Neural cell (in vitro differentiated cells): ENCODE measurements around the gene ZNF407. TPM values are rescaled to one million over a fixed set of nuclear protein-coding genes. Genes with fewer than 3 reads are reported as not detected.

Experiments
- H2AFZ ChIP-seq: fragments of 200-600, 300-800 bp; sonication (generic), shearing (Covaris generic); 2 replicates; pipeline ENCODE4 v1.6.0; 2014; ENCODE audit warnings: low read depth, mild to moderate bottlenecking, antibody characterized with exemption, low read length, moderate library complexity
- H3F3A ChIP-seq: fragments of 200-600 bp; shearing (Covaris generic); 2 replicates; pipeline ENCODE4 v1.6.1; 2016; ENCODE audit warnings: mild to moderate bottlenecking, moderate library complexity, mixed read lengths, antibody characterized with exemption, low read length; ENCODE audit not compliant: insufficient read depth, poor library complexity, severe bottlenecking
- H3K27ac ChIP-seq: fragments of 200-600, 300-800 bp; sonication (generic), shearing (Covaris generic); 2 replicates; pipeline ENCODE4 v1.5.1; 2014; ENCODE audit warnings: mild to moderate bottlenecking, low read length, moderate library complexity
- H3K27me3 ChIP-seq: fragments of 300-800, 200-600 bp; sonication (generic), shearing (Covaris generic); 2 replicates; pipeline ENCODE4 v1.6.0; 2014; ENCODE audit warnings: mild to moderate bottlenecking, low read depth, low read length, moderate library complexity; ENCODE audit not compliant: insufficient read depth
- H3K36me3 ChIP-seq: fragments of 300-800, 200-600 bp; sonication (generic), shearing (Covaris generic); 2 replicates; pipeline ENCODE4 v1.5.1; 2014; ENCODE audit warnings: mild to moderate bottlenecking, antibody characterized with exemption, low read length, moderate library complexity; ENCODE audit not compliant: insufficient read depth
- H3K4me2 ChIP-seq: fragments of 300-800, 200-600 bp; sonication (generic), shearing (Covaris generic); 2 replicates; pipeline ENCODE4 v1.6.0; 2014; ENCODE audit warnings: mild to moderate bottlenecking, low read length
- H3K4me3 ChIP-seq: fragments of 300-800, 200-600 bp; sonication (generic), shearing (Covaris generic); 2 replicates; pipeline ENCODE4 v1.5.1; 2014; ENCODE audit warnings: mild to moderate bottlenecking, low read length, moderate library complexity
- H3K79me2 ChIP-seq: fragments of 200-600 bp; shearing (Covaris generic); replicated peaks from 2 replicates; pipeline ENCODE4 v1.6.0; 2014; ENCODE audit warnings: mild to moderate bottlenecking, low read length, moderate library complexity; ENCODE audit not compliant: insufficient read depth
- H3K9ac ChIP-seq: fragments of 300-800, 200-600 bp; sonication (generic), shearing (Covaris generic); 2 replicates; pipeline ENCODE4 v1.6.1; 2016; ENCODE audit warnings: mild to moderate bottlenecking, low read length, mixed read lengths
- H3K9me2 ChIP-seq: fragments of 200-600 bp; shearing (Covaris generic); 2 replicates; pipeline ENCODE4 v1.6.1; 2016; ENCODE audit warnings: mild to moderate bottlenecking, low read length, mixed read lengths; ENCODE audit not compliant: insufficient read depth
- H3K9me3 ChIP-seq: fragments of 200-600, 300-800 bp; sonication (generic), shearing (Covaris generic); 2 replicates; pipeline ENCODE4 v1.6.1; 2016; ENCODE audit warnings: mild to moderate bottlenecking, mixed run types, low read length, moderate library complexity, mixed read lengths
- H4K20me1 ChIP-seq: fragments of 200-600 bp; shearing (Covaris generic); 2 replicates; pipeline ENCODE4 v1.6.1; 2016; ENCODE audit warnings: mild to moderate bottlenecking, mixed run types; ENCODE audit not compliant: insufficient read depth
- EP300 ChIP-seq: fragments of 450-650 bp; conservative IDR thresholded peaks from 2 replicates; pipeline ENCODE4 v1.6.1; 2014; ENCODE audit warnings: antibody characterized with exemption, mild to moderate bottlenecking, moderate library complexity; ENCODE audit not compliant: poor library complexity, severe bottlenecking
- EZH2 ChIP-seq: fragments of 200-600, 300-800 bp; shearing (Covaris generic), sonication (generic); IDR thresholded peaks from 2 replicates; pipeline ENCODE4 v1.6.1; 2014; ENCODE audit warnings: antibody characterized with exemption, low read length, borderline replicate concordance, mild to moderate bottlenecking; ENCODE audit not compliant: insufficient read depth, poor library complexity, severe bottlenecking
- MXI1 ChIP-seq: fragments of 450-650 bp; conservative IDR thresholded peaks from 2 replicates; pipeline ENCODE4 v1.6.1; 2014; ENCODE audit warnings: antibody characterized with exemption, mild to moderate bottlenecking; ENCODE audit not compliant: poor library complexity, severe bottlenecking
- POLR2AphosphoS5 ChIP-seq: IDR thresholded peaks from 2 replicates; pipeline ENCODE4 v1.6.1; 2012
- RAD21 ChIP-seq: fragments of 450-650 bp; conservative IDR thresholded peaks from 2 replicates; pipeline ENCODE4 v1.6.1; 2014; ENCODE audit warnings: antibody characterized with exemption, mild to moderate bottlenecking, moderate library complexity
- SMC3 ChIP-seq: fragments of 450-650 bp; conservative IDR thresholded peaks from 2 replicates; pipeline ENCODE4 v1.6.1; 2014; ENCODE audit warnings: antibody characterized with exemption, mild to moderate bottlenecking, moderate library complexity; ENCODE audit not compliant: poor library complexity
- TAF1 ChIP-seq: IDR thresholded peaks from 2 replicates; pipeline ENCODE4 v1.6.1; 2012; ENCODE audit warnings: low read depth
- polyA plus RNA-seq: library from polyadenylated mRNA; depleted of rRNA; stranded (reverse); fragments of >200 nt; gene quantifications from 2 replicates; pipeline ENCODE4 v1.2.3, GENCODE V29; 2014
- TF ChIP-seq, protein P1 (sequence below): IDR thresholded peaks from 2 replicates; pipeline ENCODE4 v1.6.1; 2012; ENCODE audit warnings: borderline replicate concordance
- TF ChIP-seq, protein P2 (sequence below): fragments of 450-650 bp; IDR thresholded peaks from 2 replicates; pipeline ENCODE4 v1.5.1; 2014; ENCODE audit warnings: antibody characterized with exemption, mild to moderate bottlenecking, moderate library complexity; ENCODE audit not compliant: poor library complexity, severe bottlenecking

Gene ZNF407
- polyA plus RNA-seq, 1 donor from 2014 or later = 2.9 TPM

DNA sequence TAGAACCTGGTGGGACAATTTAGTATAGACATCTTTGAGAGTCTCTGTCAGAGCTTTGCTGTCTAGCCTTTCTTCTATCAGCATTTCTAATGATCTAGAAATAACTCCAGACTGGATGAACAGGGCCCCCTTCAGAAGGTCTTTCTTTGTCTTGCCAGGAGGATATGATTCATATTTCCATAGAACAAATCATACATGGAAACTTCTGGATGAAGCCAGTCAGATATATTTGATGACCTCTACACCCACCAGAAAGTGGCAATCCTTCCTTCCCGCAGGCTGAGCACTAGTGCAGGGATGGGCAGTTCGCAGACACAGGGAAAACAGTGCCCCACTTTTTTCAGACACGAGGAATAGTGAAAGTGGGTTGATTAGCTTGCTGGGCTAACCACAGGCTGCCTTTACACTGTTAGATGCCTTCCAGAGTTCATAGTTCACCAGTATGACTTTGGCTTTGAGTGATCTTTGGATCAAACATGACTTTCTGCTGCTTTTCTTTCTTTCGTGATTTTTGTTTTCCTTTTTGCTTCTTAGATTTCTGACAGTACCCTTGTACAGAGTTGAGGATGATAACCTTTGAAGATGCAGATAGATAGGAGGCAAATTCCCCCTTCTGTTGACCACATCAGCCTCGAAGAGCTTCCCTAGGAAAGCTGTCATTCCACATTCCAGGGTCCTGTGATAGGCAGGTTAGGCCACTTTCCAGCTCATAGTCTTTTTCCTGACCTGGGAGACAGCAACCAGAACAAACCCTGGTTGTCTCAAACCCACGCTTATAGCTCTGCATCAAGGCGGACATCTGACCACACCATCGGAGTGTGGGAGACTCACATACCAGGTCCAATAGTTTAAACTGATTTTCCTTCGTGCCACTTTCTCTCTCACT lies 237.0 kb downstream of the ZNF407 start:
- H3K4me2 ChIP-seq = no peak overlapping the region
- no peak overlapping the region for H3K4me3 ChIP-seq
- no peaks in the 10 kb centered on the region for H3K9me2 ChIP-seq
- no peaks in the 10 kb centered on the region for H4K20me1 ChIP-seq
- H3K79me2 ChIP-seq = no peaks in the 10 kb centered on the region
- H3K9me3 ChIP-seq = no peaks in the 10 kb centered on the region
- no peak overlapping the region for H2AFZ ChIP-seq
- no peaks in the 10 kb centered on the region for H3K36me3 ChIP-seq
- H3K27ac ChIP-seq = no peak overlapping the region
- H3K9ac ChIP-seq = no peak overlapping the region
- H3K27me3 ChIP-seq = no peaks in the 10 kb centered on the region
- TF ChIP-seq, protein P1, sequence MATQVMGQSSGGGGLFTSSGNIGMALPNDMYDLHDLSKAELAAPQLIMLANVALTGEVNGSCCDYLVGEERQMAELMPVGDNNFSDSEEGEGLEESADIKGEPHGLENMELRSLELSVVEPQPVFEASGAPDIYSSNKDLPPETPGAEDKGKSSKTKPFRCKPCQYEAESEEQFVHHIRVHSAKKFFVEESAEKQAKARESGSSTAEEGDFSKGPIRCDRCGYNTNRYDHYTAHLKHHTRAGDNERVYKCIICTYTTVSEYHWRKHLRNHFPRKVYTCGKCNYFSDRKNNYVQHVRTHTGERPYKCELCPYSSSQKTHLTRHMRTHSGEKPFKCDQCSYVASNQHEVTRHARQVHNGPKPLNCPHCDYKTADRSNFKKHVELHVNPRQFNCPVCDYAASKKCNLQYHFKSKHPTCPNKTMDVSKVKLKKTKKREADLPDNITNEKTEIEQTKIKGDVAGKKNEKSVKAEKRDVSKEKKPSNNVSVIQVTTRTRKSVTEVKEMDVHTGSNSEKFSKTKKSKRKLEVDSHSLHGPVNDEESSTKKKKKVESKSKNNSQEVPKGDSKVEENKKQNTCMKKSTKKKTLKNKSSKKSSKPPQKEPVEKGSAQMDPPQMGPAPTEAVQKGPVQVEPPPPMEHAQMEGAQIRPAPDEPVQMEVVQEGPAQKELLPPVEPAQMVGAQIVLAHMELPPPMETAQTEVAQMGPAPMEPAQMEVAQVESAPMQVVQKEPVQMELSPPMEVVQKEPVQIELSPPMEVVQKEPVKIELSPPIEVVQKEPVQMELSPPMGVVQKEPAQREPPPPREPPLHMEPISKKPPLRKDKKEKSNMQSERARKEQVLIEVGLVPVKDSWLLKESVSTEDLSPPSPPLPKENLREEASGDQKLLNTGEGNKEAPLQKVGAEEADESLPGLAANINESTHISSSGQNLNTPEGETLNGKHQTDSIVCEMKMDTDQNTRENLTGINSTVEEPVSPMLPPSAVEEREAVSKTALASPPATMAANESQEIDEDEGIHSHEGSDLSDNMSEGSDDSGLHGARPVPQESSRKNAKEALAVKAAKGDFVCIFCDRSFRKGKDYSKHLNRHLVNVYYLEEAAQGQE = no peak
- no peak for TF ChIP-seq MXI1
- H3F3A ChIP-seq = no peaks in the 10 kb centered on the region

DNA sequence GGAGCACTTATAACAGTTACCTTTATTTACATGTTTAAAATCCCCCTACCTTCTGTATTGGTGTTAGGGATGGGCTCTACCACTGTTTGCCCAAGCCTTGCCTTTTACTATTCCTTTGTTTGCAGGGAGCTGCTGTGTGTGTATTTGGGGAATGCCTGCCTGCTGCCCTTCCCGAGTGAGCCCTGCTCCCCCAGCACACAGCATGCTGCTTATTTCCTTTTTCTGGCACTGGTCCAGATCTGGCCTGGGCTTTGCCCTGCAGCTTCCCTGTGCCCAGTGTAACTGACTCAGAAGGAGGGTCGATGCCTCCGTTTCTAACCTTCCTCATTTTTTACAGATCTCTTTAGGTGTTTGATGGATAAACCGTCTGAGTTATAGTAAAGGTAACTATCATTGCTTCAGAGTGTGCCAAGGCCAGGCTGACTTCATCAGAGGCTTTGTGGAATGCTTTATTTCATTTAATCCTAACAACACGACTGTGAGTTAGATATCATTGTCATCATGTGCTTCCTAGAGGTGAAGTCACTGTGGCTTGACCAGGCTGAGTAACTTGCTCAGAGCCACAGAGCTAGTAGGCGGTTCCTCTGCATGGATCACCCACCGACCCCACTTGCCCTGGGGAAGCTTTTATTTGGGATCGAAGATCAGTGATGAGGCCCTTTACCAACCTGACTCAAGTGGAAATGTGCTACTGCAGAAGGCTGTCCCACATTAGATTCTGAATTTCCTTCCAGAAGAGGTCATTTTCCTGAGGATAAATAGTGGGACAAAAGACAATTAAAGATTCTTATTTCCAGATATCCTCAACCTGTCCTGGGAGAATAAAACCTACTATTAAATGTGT lies 238.8 kb downstream of the ZNF407 start:
- H3K36me3 ChIP-seq = no peaks in the 10 kb centered on the region
- H3F3A ChIP-seq = no peaks in the 10 kb centered on the region
- no peaks in the 10 kb centered on the region for H3K79me2 ChIP-seq
- H3K27me3 ChIP-seq = no peaks in the 10 kb centered on the region
- no peak overlapping the region for H3K4me3 ChIP-seq
- H3K27ac ChIP-seq = no peak overlapping the region
- no peaks in the 10 kb centered on the region for H3K9me2 ChIP-seq
- TF ChIP-seq SMC3 = no peak
- H2AFZ ChIP-seq = no peak overlapping the region
- H3K4me2 ChIP-seq = no peak overlapping the region
- no peaks in the 10 kb centered on the region for H3K9me3 ChIP-seq
- no peaks in the 10 kb centered on the region for H4K20me1 ChIP-seq
- H3K9ac ChIP-seq = no peak overlapping the region

DNA sequence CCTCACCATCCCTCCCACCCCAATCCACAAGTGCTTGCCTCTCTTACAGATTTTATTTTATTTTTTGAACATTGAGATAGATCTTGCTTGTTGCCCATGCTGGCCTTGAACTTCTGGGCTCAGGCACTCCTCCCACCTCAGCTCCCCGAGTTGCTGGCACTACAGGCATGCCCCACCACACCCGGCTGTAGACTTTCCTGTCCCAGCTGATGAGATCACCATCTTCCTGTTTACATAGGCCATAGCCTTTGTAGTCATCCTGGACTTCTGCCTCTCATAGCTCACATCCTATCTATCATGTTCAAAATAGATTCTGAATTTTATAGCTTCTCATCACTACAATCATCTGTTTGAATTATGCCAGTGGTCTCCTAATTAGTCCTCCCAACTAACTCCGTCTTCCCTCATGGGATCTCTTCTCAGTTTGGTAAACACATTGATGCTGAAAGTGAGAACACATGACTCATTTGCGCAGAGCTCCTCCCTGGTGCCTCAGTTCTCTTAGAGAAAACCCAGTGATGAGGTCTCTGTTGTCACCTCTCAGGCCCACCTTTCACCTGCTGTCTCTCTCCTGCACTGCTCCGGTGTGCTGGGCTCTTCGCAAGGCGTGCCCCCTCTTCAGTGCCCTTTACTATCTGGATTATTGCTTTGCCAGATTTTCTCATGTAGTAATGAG lies 243.0 kb downstream of the ZNF407 start:
- no peak overlapping the region for H3K4me3 ChIP-seq
- H3F3A ChIP-seq = no peaks in the 10 kb centered on the region
- no peak overlapping the region for H3K4me2 ChIP-seq
- H4K20me1 ChIP-seq = no peaks in the 10 kb centered on the region
- H3K36me3 ChIP-seq = no peaks in the 10 kb centered on the region
- H3K27ac ChIP-seq = no peak overlapping the region
- no peaks in the 10 kb centered on the region for H3K27me3 ChIP-seq
- no peak overlapping the region for H3K9ac ChIP-seq
- H3K79me2 ChIP-seq = no peaks in the 10 kb centered on the region
- no peak overlapping the region for H2AFZ ChIP-seq
- TF ChIP-seq, protein P1 = no peak
- no peak for TF ChIP-seq EP300
- no peak for TF ChIP-seq RAD21
- TF ChIP-seq EZH2 = no peak
- TF ChIP-seq MXI1 = no peak
- TF ChIP-seq TAF1 = no peak
- no peak for TF ChIP-seq POLR2AphosphoS5
- TF ChIP-seq, protein P2, sequence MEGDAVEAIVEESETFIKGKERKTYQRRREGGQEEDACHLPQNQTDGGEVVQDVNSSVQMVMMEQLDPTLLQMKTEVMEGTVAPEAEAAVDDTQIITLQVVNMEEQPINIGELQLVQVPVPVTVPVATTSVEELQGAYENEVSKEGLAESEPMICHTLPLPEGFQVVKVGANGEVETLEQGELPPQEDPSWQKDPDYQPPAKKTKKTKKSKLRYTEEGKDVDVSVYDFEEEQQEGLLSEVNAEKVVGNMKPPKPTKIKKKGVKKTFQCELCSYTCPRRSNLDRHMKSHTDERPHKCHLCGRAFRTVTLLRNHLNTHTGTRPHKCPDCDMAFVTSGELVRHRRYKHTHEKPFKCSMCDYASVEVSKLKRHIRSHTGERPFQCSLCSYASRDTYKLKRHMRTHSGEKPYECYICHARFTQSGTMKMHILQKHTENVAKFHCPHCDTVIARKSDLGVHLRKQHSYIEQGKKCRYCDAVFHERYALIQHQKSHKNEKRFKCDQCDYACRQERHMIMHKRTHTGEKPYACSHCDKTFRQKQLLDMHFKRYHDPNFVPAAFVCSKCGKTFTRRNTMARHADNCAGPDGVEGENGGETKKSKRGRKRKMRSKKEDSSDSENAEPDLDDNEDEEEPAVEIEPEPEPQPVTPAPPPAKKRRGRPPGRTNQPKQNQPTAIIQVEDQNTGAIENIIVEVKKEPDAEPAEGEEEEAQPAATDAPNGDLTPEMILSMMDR = no peak
- no peak for TF ChIP-seq SMC3
- H3K9me3 ChIP-seq = no peaks in the 10 kb centered on the region
- H3K9me2 ChIP-seq = no peaks in the 10 kb centered on the region
